ENCODE measurements around the gene ADGRL3. TPM values are rescaled to one million over a fixed set of nuclear protein-coding genes. Genes with fewer than 3 reads are reported as not detected.

Gene ADGRL3
- total RNA-seq, 1 donor from 2014 or later: not detected

- no peak overlapping the region for H3K4me3 Mint-ChIP-seq
- no peaks in the 10 kb centered on the region for H3K9me3 Mint-ChIP-seq
- H3K4me1 Mint-ChIP-seq (ENCODE audit: low read depth): no peaks in the 10 kb centered on the region
- no peak overlapping the region for H3K27ac Mint-ChIP-seq
- intact Hi-C loops (cut with micrococcal nuclease): no loop called here
- no peaks in the 10 kb centered on the region for H3K27me3 Mint-ChIP-seq (ENCODE audit: insufficient read depth)
- DNase-seq (ENCODE audit: low spot score): no peak
- H3K36me3 Mint-ChIP-seq (ENCODE audit: low read depth): no peaks in the 10 kb centered on the region
Measured at GRCh38 chr4:61301271-61301670, 101.1 kb downstream of the ADGRL3 start.

- H3K9me3 Mint-ChIP-seq: peaks cover 4% of the 10 kb centered on the region
- no peaks in the 10 kb centered on the region for H3K4me1 Mint-ChIP-seq (ENCODE audit: low read depth)
- no peak for DNase-seq (ENCODE audit: low spot score)
- H3K36me3 Mint-ChIP-seq (ENCODE audit: low read depth): no peaks in the 10 kb centered on the region
- no peak overlapping the region for H3K27ac Mint-ChIP-seq
- no peak overlapping the region for H3K4me3 Mint-ChIP-seq
- H3K27me3 Mint-ChIP-seq (ENCODE audit: insufficient read depth): no peaks in the 10 kb centered on the region
- intact Hi-C loops (cut with micrococcal nuclease): no loop called here
Measured at GRCh38 chr4:61308033-61308432, 107.9 kb downstream of the ADGRL3 start.

- Mint-ChIP-seq H3K4me3 (no peak overlapping the region), H3K4me1 (ENCODE audit: low read depth) (no peaks in the 10 kb centered on the region), H3K27me3 (ENCODE audit: insufficient read depth) (no peaks in the 10 kb centered on the region), H3K9me3 (peaks cover 4% of the 10 kb centered on the region), H3K27ac (no peak overlapping the region), H3K36me3 (ENCODE audit: low read depth) (no peaks in the 10 kb centered on the region)
- intact Hi-C loops (cut with micrococcal nuclease): no loop called here
- no peak for DNase-seq (ENCODE audit: low spot score)
Measured at GRCh38 chr4:61309616-61310015, 109.5 kb downstream of the ADGRL3 start.

GRCh38 chr4:61312526-61312925 lies 112.4 kb downstream of the ADGRL3 start:
- no peaks in the 10 kb centered on the region for H3K4me1 Mint-ChIP-seq (ENCODE audit: low read depth)
- DNase-seq (ENCODE audit: low spot score): no peak
- H3K9me3 Mint-ChIP-seq: no peaks in the 10 kb centered on the region
- H3K36me3 Mint-ChIP-seq (ENCODE audit: low read depth): no peaks in the 10 kb centered on the region
- no peak overlapping the region for H3K27ac Mint-ChIP-seq
- no peaks in the 10 kb centered on the region for H3K27me3 Mint-ChIP-seq (ENCODE audit: insufficient read depth)
- intact Hi-C loops (cut with micrococcal nuclease): no loop called here
- H3K4me3 Mint-ChIP-seq: no peak overlapping the region

- no peaks in the 10 kb centered on the region for H3K36me3 Mint-ChIP-seq (ENCODE audit: low read depth)
- no peaks in the 10 kb centered on the region for H3K27me3 Mint-ChIP-seq (ENCODE audit: insufficient read depth)
- no peak for DNase-seq (ENCODE audit: low spot score)
- no peaks in the 10 kb centered on the region for H3K4me1 Mint-ChIP-seq (ENCODE audit: low read depth)
- H3K4me3 Mint-ChIP-seq: no peak overlapping the region
- H3K27ac Mint-ChIP-seq: no peak overlapping the region
- intact Hi-C loops (cut with micrococcal nuclease): no loop called here
- H3K9me3 Mint-ChIP-seq: no peaks in the 10 kb centered on the region
Measured at GRCh38 chr4:61318431-61318830, 118.3 kb downstream of the ADGRL3 start.

- Mint-ChIP-seq H3K36me3 (ENCODE audit: low read depth) (no peaks in the 10 kb centered on the region), H3K27me3 (ENCODE audit: insufficient read depth) (no peaks in the 10 kb centered on the region), H3K4me1 (ENCODE audit: low read depth) (no peaks in the 10 kb centered on the region), H3K9me3 (peaks cover 6% of the 10 kb centered on the region), H3K27ac (no peak overlapping the region), H3K4me3 (no peak overlapping the region)
- DNase-seq (ENCODE audit: low spot score): no peak
- intact Hi-C loops (cut with micrococcal nuclease): no loop called here
Measured at GRCh38 chr4:61319156-61319555, 119.0 kb downstream of the ADGRL3 start.

- Mint-ChIP-seq H3K36me3 (ENCODE audit: low read depth) (no peaks in the 10 kb centered on the region), H3K27me3 (ENCODE audit: insufficient read depth) (no peaks in the 10 kb centered on the region), H3K4me1 (ENCODE audit: low read depth) (no peaks in the 10 kb centered on the region), H3K27ac (no peak overlapping the region), H3K4me3 (no peak overlapping the region), H3K9me3 (peaks cover 6% of the 10 kb centered on the region)
- no peak for DNase-seq (ENCODE audit: low spot score)
- intact Hi-C loops (cut with micrococcal nuclease): no loop called here
Measured at GRCh38 chr4:61320154-61320553, 120.0 kb downstream of the ADGRL3 start.

- H3K27ac Mint-ChIP-seq: no peak overlapping the region
- intact Hi-C loops (cut with micrococcal nuclease): no loop called here
- H3K27me3 Mint-ChIP-seq (ENCODE audit: insufficient read depth): no peaks in the 10 kb centered on the region
- H3K4me3 Mint-ChIP-seq: no peak overlapping the region
- H3K36me3 Mint-ChIP-seq (ENCODE audit: low read depth): no peaks in the 10 kb centered on the region
- H3K9me3 Mint-ChIP-seq: peaks cover 6% of the 10 kb centered on the region
- H3K4me1 Mint-ChIP-seq (ENCODE audit: low read depth): no peaks in the 10 kb centered on the region
- no peak for DNase-seq (ENCODE audit: low spot score)
Measured at GRCh38 chr4:61320631-61321030, 120.5 kb downstream of the ADGRL3 start.

- Mint-ChIP-seq H3K27me3 (ENCODE audit: insufficient read depth) (no peaks in the 10 kb centered on the region), H3K27ac (no peak overlapping the region), H3K4me1 (ENCODE audit: low read depth) (no peaks in the 10 kb centered on the region), H3K4me3 (no peak overlapping the region), H3K9me3 (peaks cover 7% of the 10 kb centered on the region), H3K36me3 (ENCODE audit: low read depth) (no peaks in the 10 kb centered on the region)
- intact Hi-C loops (cut with micrococcal nuclease): no loop called here
- DNase-seq (ENCODE audit: low spot score): no peak
Measured at GRCh38 chr4:61332693-61333092, 132.6 kb downstream of the ADGRL3 start.

- Mint-ChIP-seq H3K27ac (no peak overlapping the region), H3K27me3 (ENCODE audit: insufficient read depth) (no peaks in the 10 kb centered on the region), H3K4me1 (ENCODE audit: low read depth) (no peaks in the 10 kb centered on the region), H3K4me3 (no peak overlapping the region), H3K9me3 (peaks cover 7% of the 10 kb centered on the region), H3K36me3 (ENCODE audit: low read depth) (no peaks in the 10 kb centered on the region)
- intact Hi-C loops (cut with micrococcal nuclease): no loop called here
- DNase-seq (ENCODE audit: low spot score): no peak
Measured at GRCh38 chr4:61333490-61333889, 133.4 kb downstream of the ADGRL3 start.

- intact Hi-C loops (cut with micrococcal nuclease): no loop called here
- Mint-ChIP-seq H3K27ac (no peak overlapping the region), H3K27me3 (ENCODE audit: insufficient read depth) (no peaks in the 10 kb centered on the region), H3K4me3 (no peak overlapping the region), H3K4me1 (ENCODE audit: low read depth) (no peaks in the 10 kb centered on the region), H3K36me3 (ENCODE audit: low read depth) (no peaks in the 10 kb centered on the region), H3K9me3 (peaks cover 3% of the 10 kb centered on the region)
- DNase-seq (ENCODE audit: low spot score): no peak
Measured at GRCh38 chr4:61335241-61335763, 135.2 kb downstream of the ADGRL3 start.

GRCh38 chr4:61336488-61336887 lies 136.4 kb downstream of the ADGRL3 start:
- Mint-ChIP-seq H3K9me3 (no peaks in the 10 kb centered on the region), H3K36me3 (ENCODE audit: low read depth) (no peaks in the 10 kb centered on the region), H3K27ac (no peak overlapping the region), H3K4me3 (no peak overlapping the region), H3K4me1 (ENCODE audit: low read depth) (no peaks in the 10 kb centered on the region), H3K27me3 (ENCODE audit: insufficient read depth) (no peaks in the 10 kb centered on the region)
- intact Hi-C loops (cut with micrococcal nuclease): no loop called here
- DNase-seq (ENCODE audit: low spot score): no peak

- Mint-ChIP-seq H3K27me3 (ENCODE audit: insufficient read depth) (no peaks in the 10 kb centered on the region), H3K4me3 (no peak overlapping the region), H3K4me1 (ENCODE audit: low read depth) (no peaks in the 10 kb centered on the region), H3K36me3 (ENCODE audit: low read depth) (no peaks in the 10 kb centered on the region), H3K9me3 (no peaks in the 10 kb centered on the region), H3K27ac (no peak overlapping the region)
- DNase-seq (ENCODE audit: low spot score): no peak
- intact Hi-C loops (cut with micrococcal nuclease): no loop called here
Measured at GRCh38 chr4:61336916-61337315, 136.8 kb downstream of the ADGRL3 start.

- Mint-ChIP-seq H3K36me3 (ENCODE audit: low read depth) (no peaks in the 10 kb centered on the region), H3K9me3 (no peaks in the 10 kb centered on the region), H3K27me3 (ENCODE audit: insufficient read depth) (no peaks in the 10 kb centered on the region), H3K4me3 (no peak overlapping the region), H3K27ac (no peak overlapping the region), H3K4me1 (ENCODE audit: low read depth) (no peaks in the 10 kb centered on the region)
- DNase-seq (ENCODE audit: low spot score): no peak
- intact Hi-C loops (cut with micrococcal nuclease): no loop called here
Measured at GRCh38 chr4:61342061-61342460, 141.9 kb downstream of the ADGRL3 start.

Data from activated T-helper 1 cell treated with anti-CD3 and anti-CD28 coated beads, Interleukin-12 subunit alpha, Interleukin-12 subunit beta, Interleukin-2, Interleukin-4 antibody, amounts not matched to agents 30 ng/mL and 10 ng/mL and 1 ng/mL, durations not matched to agents 14 hours and 24 hours and 36 hours (primary cell).